GF-D8 (cell line): ENCODE measurements around the gene MMP24.

Experiments used
- DNase-seq: peaks from one replicate; lab custom pipeline; 2025; lab: John Stamatoyannopoulos, UW

MMP24 gene

DNA sequence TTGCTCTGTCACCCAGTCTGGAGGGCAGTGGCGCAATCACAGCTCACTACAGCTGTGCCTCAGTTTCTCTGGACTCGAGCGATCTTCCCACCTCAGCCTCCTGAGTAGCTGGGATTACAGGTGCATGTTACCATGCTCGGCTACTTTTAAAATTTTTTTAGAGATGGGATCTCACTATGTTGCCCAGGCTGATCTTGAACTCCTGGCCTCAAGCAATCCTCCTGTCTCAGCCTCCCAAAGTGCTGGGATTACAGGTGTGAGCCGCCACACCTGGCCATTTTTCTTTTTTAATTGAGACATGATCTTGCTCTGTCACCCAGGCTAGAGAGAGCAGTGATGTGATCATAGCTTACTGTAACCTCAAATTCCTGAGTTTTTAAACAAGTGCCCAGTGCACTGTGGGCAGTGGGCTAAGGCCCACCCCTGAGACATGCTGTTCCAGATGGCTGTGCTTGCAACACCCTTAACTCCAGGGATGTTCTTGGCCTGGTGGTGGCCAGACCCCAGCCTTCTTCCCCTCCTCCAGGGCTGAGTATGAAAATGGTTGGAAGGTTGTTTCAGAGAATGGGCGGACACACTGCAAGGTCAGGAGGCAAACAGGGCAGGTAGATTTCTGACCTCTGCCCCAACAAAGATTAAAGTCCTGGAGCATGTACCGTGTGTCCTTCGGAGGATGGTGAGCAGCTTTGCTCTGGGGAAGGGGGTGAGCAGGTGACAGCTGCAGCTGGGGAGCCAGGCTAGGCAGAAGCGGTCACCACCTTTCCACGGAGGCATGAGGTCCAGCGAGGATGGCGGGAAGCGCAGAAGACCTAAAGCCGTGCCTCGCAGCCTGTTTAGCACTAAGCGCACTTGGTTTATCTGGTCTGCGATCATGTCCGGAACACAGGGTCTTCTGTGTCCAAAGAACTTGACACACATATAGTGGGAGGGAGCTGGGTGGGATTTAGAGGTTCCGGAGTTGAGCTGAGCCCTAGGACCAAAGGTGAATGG is 67.1 kb downstream of the MMP24 start:
- no peak for DNase-seq

DNA sequence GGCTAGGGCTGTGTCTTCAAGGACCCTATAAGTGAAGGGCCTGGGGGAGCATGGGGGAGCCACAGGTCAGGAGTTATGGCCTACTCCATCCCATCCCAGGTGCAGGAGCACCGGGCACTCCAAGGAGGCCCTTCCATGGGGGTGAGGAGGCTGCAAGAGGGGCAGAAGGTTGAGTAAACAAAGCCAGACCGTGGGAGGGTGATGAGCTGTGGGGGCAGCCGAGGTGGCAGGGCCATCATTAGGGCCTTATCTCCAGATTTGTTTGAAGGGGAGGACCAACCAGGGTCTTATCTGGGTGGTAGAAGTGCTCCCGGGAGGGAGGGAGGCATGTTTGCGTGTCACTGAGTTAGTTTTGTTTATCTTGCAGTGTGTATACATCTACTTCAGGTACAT is 67.8 kb downstream of the MMP24 start:
- no peak for DNase-seq

DNA sequence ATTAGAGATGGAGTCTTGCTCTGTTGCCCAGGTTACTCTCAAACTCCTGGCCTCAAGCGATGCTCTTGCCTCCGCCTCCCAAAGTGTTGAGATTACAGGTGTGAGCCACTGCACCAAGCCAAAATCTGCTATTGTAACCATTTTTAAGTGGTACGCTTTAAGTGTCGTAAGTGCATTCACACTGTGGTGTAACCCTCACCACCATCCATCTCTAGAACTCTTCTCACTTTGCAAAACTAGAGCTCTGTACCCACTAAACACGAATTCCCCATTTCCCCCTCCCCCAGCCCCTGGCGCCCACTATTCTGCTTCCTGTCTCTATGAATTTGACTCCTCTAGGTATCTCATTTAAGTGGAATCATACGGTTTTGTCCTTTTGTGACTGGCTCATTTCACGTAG is 68.6 kb downstream of the MMP24 start:
- no peak for DNase-seq

DNA sequence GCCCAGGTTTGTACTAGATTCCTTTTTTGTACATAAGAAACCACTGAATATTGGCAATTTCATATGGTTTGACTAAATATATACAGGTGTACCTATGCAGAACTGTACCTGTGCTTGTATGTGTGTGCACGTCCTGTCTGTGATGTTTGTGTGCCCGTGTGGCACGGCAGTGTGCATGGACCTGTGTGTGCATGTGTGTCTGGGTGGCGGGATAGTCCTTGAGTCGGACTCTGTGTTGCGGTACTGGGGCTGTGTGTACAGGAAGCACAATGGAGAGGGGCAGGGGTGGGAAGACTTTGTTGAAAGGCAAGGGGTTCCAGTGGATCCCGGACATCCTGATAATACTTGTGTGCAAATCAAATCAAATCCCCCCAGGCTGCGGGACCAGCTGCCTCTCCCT is 69.2 kb downstream of the MMP24 start:
- DNase-seq, result no peak

DNA sequence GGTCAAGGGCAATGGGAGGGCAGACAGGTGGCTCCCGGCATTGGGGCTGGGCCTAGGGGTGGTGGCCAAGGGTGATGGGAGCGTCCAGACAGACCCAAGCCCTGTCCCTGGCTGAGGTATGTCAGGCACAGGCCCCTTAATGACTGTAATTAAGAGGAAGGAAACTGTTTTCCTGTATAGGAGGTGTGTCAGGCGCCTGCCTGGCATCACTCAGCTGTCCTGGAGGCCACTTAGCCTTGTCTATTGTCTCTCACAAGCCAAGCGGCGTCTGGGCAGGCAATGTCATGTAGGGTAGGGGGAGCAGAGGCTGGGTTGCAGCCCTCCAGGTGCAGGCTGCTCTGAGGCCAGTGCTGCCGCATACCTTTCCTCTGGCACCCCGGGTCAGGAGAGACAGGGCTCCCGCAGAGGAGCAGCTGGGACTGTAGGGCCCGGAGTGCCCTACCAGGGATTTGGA is 69.6 kb downstream of the MMP24 start:
- no peak for DNase-seq

DNA sequence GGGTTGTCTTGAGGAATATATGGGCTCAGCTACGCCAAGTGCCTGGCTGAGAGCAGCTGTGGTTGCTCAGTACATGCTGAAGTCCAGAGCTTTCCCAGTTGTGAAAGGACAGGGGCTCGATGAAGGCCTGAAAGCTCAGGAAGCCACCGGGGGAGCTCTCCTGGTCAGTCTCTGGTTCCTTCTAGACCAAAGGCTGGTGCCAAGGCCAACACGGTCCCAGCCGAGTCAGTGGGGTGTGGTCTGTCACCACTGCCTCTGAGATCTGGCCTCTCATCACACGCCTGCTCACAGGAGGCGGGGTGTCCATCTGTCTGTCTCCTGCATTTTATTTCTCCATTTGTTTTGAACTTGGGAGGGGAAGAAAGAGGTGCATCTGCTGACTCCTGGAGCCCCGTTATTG is 70.7 kb downstream of the MMP24 start:
- DNase-seq, result no peak

DNA sequence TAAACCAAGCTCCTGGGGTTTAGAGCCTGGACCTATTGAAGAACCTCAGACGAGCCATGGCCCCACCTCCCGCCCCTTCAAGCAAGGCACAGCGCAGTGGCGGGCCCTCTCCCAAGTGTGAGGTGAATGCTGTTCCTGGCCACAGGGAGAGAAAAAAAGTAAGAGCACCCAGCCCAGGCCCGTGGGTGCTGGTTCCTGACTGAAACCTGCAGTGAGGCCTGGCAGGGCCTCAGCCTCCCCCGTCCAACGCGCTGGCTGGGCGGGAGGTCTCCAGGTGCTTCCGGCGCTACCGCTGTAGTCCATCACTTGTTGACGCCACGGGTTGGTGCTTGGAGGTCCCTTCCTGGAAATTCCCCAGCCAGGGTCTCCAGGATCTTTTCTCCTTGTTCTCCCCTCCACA is 71.2 kb downstream of the MMP24 start:
- no peak for DNase-seq

DNA sequence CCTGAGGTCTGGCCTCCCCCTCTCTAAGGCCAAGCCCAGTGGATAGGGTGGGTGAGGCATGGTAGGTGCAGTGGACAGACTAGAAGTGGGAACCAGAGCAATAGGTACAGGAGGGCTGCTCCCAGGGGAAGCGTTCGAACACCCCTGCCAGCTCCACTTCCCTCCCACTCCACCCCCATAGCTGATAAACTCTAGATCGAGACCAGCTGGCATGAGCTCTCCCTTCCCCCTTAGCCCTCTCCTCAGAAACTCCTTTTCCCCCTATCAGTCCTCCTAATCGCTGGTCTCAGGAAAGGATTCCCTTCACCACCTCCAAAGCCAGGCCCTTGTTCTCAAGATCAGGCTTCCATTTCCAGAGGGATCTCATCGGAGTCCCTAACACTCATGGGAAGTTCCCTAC is 71.8 kb downstream of the MMP24 start:
- no peak for DNase-seq

DNA sequence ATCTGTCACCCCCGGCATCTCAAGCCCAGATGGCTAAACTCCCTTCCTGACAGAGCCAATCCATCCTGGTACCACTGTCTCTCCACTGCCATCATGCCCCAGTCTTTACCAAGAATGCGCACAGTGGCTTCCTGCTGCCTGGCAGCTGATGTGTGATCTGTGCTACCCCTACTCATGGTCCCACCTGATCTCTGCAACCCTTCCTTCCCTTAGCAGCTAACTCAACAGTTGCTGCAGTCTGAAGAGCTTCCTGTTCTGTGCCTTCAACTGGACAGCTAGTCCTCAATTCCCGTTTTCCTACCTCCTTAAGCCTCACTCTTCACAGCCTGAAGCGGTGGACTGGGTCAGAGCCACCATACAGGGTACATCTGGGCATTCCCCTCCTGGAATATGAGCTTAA is 73.3 kb downstream of the MMP24 start:
- no peak for DNase-seq

DNA sequence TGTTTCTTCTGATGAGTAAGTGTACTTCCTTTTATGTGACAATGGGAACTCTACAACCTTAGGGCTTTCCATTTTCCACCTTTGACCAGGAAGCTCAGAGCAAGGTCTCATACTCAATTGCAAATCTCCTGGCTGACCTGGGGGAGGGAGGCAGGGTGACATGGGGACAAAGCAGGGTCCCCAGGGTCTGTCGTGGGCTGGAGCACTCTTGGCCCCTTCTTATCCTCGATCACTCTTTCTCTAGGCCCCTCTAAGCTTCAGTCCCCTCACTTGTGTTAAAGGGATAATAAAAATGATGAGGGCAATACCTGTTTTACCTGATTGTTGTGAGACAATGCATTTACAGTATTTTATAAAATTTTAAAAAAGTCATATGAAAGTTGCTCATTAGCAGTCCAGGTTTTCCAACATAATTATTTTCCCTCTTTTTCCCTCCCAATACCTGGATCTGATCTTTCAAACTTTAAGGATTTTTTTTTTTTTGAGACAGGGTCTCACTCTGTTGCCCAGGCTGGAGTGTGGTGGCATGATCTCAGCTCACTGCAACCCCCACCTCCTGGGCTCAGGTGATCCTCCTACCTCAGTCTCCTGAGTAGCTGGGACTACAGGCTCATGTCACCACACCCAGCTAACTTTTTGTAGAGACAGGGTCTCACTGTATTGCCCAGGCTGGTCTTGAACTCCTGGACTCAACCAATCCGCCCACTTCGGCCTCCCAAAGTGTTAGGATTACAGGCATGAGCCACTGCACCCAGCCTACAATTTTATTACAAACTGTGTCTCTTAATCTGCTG is 74.2 kb downstream of the MMP24 start:
- no peak for DNase-seq

DNA sequence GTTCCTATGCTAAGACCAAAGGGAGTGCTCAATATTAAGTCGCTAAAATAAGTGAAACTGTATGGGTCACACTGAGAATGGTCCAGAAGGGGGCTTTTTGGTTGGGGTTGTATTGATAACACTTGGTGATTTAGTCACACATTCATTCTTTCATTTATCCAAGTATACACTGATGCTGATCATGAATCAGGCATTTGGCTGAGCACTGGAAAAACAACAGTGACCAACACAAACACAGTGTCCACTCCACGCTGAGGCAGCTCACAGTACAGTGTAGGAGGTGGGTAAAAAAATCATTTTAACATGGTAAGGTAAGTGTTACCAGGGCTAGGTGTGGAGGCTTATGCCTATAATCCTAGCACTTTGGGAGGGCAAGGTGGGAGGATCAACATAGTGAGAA is 74.9 kb downstream of the MMP24 start:
- no peak for DNase-seq

DNA sequence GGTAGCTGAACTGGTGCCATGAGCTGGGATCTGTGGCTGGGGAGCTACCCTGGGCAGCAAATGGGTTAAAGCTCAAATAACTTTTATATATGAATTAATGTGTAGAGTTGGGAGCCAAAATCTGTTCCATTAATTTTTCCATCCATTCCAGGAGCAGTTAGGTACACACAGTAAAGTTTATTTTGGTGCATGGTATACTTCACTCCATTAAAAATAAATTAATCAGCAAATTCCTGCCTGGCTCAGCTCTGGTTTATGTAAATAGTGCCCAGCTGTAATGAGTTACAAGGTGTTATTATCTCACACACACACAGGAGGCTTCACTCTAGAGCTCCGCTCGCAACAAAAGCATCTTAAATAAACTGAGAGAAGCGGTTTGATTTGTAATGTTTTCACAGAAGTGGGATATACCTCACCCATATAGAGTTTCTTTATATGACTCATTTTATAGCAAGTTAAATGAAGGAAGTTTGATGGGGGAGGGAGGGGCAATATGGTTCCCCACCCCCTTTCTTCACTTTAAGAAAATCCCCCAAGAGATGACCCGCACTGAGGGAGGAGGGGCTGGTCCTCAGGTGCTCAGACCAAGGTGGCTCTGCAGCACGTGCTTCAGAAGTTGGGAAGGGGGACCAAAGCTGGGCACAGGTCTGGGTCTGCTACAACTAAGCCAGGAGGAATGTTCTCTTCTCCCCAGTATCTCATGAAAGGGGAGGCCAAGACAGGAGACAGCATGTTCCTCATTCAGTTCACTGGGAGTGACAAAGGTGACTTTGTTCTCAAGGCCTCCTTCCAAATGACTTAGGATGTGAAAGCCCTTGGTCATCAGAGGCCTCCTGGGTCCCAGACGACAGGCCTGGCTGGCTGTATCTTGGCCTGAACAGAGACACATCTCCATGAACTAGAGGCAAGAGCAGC is 76.2 kb downstream of the MMP24 start:
- DNase-seq, result no peak

DNA sequence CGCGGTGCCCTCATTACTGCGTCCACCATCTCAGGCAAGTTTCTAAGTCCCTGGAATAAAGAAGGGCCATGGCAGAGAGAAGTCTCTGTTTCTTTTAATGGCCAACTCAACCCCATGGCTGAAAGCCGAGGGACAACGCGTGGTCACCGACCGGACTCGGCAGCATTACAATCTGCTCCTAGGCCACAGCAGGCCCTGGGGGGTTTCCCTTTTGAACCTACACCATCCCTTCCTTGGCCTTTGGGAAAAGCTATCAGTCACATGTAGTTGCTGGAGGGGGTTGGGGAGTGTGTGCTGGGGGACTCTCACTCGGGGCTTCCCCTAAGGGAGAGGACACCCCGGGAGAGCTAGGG is 76.9 kb downstream of the MMP24 start:
- DNase-seq, result no peak

DNA sequence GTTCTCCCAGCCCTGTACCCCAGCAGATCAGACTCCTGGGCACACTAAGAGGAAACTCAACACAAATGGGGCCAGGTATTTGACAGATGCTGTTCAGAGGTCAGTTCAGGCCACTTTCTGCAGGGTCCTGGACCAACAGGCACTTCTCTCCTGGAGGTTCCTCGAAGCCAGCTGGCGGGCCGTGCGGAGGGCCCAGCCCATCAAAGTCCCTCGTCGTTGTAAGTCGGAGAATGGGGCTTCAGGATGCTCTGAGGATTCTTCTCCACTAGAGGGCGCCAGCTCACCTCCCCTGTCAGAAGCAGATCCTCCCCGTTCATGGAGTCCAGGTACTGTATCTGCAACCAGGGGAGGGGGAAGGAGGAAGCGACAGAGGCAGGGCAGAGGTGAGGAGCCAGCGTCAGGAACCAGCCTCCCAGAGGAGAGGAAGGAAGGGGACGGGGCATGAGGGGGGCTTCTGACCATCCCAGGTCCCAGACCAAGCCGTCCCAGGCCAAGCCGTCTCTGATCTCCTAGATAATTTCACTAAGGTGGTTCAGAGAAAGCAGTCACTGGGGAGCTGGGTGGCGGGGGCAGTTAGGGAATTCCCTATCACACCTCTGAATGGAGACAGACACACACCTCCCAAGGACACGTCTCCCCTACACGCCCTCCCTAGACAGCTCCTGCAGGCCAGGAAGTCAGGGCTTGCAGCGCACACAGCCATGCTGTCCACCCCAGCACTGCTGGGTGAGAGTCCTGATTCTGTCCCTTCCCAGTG is 77.4 kb downstream of the MMP24 start:
- peak; percentile 33 for DNase-seq

DNA sequence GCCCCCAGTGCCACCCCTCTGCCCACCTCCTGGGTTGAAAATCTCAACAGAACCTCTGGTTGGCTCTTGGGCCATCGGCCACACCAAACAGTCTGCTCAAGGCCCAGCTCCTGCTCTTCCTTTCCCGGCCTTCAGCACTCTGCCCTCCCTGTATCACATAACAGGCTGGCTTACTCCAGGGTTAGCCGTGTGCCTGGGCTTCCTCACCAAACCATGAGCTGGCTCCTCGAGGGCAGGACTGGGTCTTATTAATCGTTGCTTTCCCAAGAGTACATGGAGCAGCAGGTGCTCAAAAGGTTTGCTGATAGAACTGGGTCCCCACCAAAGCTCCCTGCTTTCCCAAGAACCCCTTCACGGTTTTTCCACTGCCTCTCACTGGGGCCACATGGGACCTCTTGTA is 78.5 kb downstream of the MMP24 start:
- DNase-seq, result no peak

DNA sequence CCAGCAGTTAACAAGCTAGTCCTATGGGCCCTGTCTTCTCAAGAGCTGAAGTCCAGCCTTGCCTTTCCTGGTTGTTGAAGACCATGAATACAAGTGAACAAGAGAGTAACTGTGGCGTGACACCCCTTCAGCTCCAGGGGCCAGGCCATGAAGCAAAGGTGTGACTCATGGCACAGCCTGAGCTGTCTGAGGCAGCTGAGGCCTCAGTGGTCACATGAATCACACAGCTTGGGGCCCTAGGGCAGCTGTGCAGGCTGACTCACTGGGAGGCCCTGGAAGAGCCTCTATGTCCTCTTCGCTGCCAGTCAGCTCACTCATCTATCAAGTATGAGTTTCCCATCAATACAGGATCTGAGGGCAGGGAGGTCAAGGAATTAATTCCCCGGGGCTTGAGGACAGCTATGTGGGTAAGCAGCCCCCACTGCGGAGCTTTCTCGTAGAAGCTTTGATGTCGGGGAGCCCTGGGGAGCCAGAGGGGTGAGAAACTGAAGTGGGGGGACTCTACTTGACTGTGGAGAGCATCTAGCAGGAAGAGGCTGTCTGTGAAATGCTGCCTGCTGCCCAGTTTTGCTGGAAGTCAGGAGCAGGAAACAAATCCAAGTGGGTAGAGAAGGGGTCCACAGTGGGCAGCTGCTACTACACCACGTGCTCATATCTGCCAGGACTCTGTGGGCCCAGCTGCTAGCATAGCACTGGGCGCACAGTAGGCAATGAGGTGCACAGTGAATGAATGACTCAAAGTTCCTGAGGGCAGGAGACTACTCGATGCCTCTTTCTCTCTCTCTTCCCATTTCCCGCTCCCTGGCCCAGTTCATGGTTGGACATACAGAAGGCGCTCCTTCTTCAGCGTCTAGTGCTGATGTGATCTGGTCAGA is 79.4 kb downstream of the MMP24 start:
- no peak for DNase-seq

DNA sequence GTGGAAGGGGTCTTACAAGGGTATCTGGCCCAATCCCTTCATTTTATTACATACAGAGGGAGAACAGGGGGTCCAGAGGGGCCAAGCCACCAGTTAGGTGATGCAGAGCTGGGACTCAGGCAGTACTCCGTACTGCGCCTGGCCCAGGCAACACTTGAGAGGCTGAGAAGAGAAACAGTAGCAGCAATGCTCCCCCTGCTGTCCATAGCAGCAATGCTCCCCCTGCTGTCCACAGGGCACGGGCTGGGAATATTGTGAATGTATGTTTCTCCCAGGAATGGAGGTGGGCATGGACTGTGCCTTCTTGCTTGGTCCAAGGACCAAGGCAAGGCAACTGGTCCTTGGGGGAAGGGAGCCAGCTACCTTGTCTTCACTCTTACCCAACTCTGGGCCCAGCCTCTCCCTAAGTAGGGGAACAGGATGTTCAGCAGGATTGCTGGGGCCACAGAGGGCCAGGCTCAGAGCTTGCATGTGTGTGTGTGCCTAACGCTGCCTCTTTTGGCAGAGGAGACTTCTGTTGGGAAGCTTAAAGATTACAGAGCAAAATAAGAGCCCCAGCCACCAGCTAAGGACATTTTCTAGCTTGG is 80.5 kb downstream of the MMP24 start:
- no peak for DNase-seq

DNA sequence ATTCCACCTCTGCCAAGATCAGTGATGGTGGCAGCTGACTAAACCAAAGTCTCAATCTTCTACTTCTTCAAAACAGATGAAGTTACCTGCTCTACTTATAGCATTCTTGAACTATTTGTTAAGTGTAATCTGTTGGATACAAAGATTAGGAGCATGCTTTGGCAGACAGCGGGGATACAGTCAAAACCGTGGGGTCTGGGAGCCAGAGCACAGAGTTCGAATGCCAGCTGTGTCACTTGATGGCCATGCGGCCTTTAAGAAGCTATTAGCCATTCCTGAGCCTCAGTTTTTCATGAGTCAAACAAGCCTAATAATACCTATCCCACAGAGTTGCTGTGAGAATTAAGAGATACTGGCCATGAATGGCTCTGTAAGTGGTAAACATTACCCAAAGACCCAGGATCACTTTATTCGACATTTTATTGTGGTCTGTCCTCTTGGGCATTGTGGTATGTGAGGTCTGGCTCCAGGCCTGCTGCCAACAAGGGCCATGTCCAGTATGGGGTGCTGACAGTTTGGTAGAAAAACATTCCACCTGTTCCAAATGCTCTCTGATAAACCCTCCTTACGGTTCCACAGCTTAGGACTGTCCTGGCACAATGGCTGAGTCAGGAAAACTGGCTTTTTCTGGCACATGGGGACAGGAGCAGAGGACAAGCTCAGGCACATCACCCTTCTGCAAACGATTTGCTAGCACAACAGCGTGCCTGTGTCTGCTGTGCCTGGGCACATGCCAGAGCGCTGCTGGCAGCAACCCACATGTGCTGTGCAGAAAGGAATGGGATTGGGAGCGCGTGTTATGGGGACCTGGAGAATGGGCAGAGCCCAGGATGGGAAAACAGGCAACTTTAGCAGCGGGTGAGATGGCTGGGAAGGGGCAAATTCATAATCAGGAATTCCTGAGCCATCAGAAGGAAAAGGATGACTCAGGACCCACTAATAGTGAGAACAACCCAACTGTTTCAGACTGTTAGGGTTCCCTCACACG is 81.5 kb downstream of the MMP24 start:
- no peak for DNase-seq

DNA sequence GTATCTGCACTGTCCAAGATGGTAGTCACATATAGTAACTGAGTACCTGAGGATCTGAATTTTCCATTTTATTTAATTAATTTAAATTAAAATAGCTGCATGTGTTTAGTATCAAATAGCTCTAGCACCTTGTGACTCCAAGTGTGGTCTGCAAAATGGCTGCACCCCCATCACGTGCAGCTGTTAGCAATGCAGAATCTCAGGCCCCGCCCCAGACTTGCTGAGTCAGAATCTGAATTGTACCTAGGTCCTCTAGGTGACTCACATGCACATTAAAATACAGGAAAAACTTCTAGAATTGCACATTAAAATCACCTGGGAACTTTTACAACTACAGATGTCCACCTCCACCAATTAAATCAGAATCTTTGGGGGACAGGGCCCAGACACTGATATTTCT is 84.9 kb downstream of the MMP24 start:
- no peak for DNase-seq
